H1 (cell line): ENCODE results near the gene DIPK1B. TPM values are rescaled to one million over a fixed set of nuclear protein-coding genes. Genes with fewer than 3 reads are reported as not detected.

ENCODE experiments used
- CTCF ChIA-PET: fragments of 300-600 bp; sonication (Branson Sonifier 250); formaldehyde crosslinking; loops from one replicate; lab custom pipeline; 2021; ENCODE audit not compliant: partially characterized antibody; lab: Charles Lee
- POLR2A ChIA-PET: fragments of 300-600 bp; sonication (Branson Sonifier 250); formaldehyde crosslinking; loops from one replicate; lab custom pipeline; 2021; ENCODE audit warnings: inconsistent platforms; ENCODE audit not compliant: partially characterized antibody; lab: Charles Lee
- DNase-seq, 2 experiments: peaks; one replicate each; pipeline versions ENCODE4 v3.0.0 to v3.0.0-alpha.2; 2010 to 2022; ENCODE audit warnings: low spot score in 2 of 2, low read depth in 1 of 2, mixed read lengths in 1 of 2
- FAIRE-seq: peaks from 2 replicates; lab custom pipeline; 2011; peaks lifted over from hg19 to GRCh38; lab: Jason Lieb, UNC
- H2AFZ ChIP-seq: 2 replicates; pipeline ENCODE4 v1.8.1; 2012; ENCODE audit warnings: low read length, inconsistent platforms
- H2AK5ac ChIP-seq: 2 replicates; pipeline ENCODE4 v1.6.1; 2013; ENCODE audit warnings: low read depth, low read length
- H2BK120ac ChIP-seq: replicated peaks from 2 replicates; pipeline ENCODE3; 2013; ENCODE audit warnings: low read depth, low read length, inconsistent platforms
- H2BK12ac ChIP-seq: 2 replicates; pipeline ENCODE4 v1.6.1; 2013; ENCODE audit warnings: low read depth, low read length
- H2BK15ac ChIP-seq: 2 replicates; pipeline ENCODE4 v1.6.1; 2013; ENCODE audit warnings: low read length
- H2BK20ac ChIP-seq: 2 replicates; pipeline ENCODE4 v1.6.1; 2013; ENCODE audit warnings: low read length
- H2BK5ac ChIP-seq: 2 replicates; pipeline ENCODE4 v1.6.1; 2013; ENCODE audit warnings: low read depth, low read length
- H3K14ac ChIP-seq: 2 replicates; pipeline ENCODE4 v1.6.1; 2013; ENCODE audit warnings: inconsistent platforms; ENCODE audit not compliant: insufficient read length
- H3K18ac ChIP-seq: 2 replicates; pipeline ENCODE4 v1.6.1; 2013; ENCODE audit warnings: low read length; ENCODE audit errors: extremely low read depth
- H3K23ac ChIP-seq: 2 replicates; pipeline ENCODE4 v1.6.1; 2013; ENCODE audit warnings: inconsistent platforms; ENCODE audit not compliant: insufficient read length
- H3K23me2 ChIP-seq: 2 replicates; pipeline ENCODE4 v1.6.1; 2013; ENCODE audit warnings: low read depth, low read length
- H3K27ac ChIP-seq: 2 replicates; pipeline ENCODE4 v1.6.1; 2011; ENCODE audit warnings: low read depth, low read length, inconsistent platforms
- H3K27me3 ChIP-seq, 4 experiments: replicated peaks in 1 of 4; 1 replicate in 1 of 4; 2 replicates in 3 of 4; pipeline versions ENCODE4 v1.6.1 to v1.8.1; 2011 to 2013; ENCODE audit warnings: low read length in 3 of 4, mild to moderate bottlenecking in 3 of 4, inconsistent platforms in 2 of 4, mixed read lengths in 2 of 4, moderate library complexity in 1 of 4; ENCODE audit not compliant: control insufficient read depth in 3 of 4, insufficient read depth in 3 of 4; ENCODE audit errors: extremely low read depth in 1 of 4
- H3K36me3 ChIP-seq, 4 experiments: 2 replicates each; pipeline versions ENCODE4 v1.6.1 to v1.8.1; 2011 to 2013; ENCODE audit warnings: mild to moderate bottlenecking in 4 of 4, low read length in 3 of 4, moderate library complexity in 2 of 4, control low read depth in 1 of 4, inconsistent platforms in 1 of 4; ENCODE audit not compliant: insufficient read depth in 4 of 4, control insufficient read depth in 2 of 4
- H3K4ac ChIP-seq: replicated peaks from 2 replicates; pipeline ENCODE3; 2013; ENCODE audit warnings: low read length, low read depth, mixed read lengths, inconsistent platforms; ENCODE audit not compliant: insufficient read length
- H3K4me1 ChIP-seq, 4 experiments: replicated peaks in 1 of 4; 1 replicate in 1 of 4; 2 replicates in 3 of 4; pipeline versions ENCODE4 v1.6.1 to v1.8.1; 2011 to 2013; ENCODE audit warnings: low read length in 3 of 4, inconsistent platforms in 2 of 4, mixed read lengths in 1 of 4; ENCODE audit not compliant: insufficient read depth in 4 of 4, control insufficient read depth in 3 of 4
- H3K4me2 ChIP-seq, 2 experiments: 2 replicates each; pipeline versions ENCODE4 v1.6.1 to v1.8.1; 2011 to 2013; ENCODE audit warnings: low read depth in 2 of 2, low read length in 2 of 2, control low read depth in 1 of 2, inconsistent platforms in 1 of 2, mild to moderate bottlenecking in 1 of 2; ENCODE audit not compliant: insufficient read depth in 1 of 2
- H3K4me3 ChIP-seq, 4 experiments: fragments of 200-600, 300-600 bp in 1 of 4; sonication (generic), shearing (Covaris generic), sonication (Bioruptor Twin) in 1 of 4; 2 replicates each; pipeline versions ENCODE4 v1.5.1 to v1.8.1; 2011 to 2016; ENCODE audit warnings: low read length in 4 of 4, low read depth in 3 of 4, control low read depth in 2 of 4, inconsistent platforms in 2 of 4, mild to moderate bottlenecking in 2 of 4, mixed read lengths in 1 of 4, moderate library complexity in 1 of 4; ENCODE audit not compliant: insufficient read depth in 2 of 4; ENCODE audit errors: extremely low read depth in 1 of 4
- H3K56ac ChIP-seq: replicated peaks from 2 replicates; pipeline ENCODE3; 2013; ENCODE audit warnings: low read depth, mild to moderate bottlenecking, mixed read lengths, low read length, inconsistent platforms; ENCODE audit not compliant: insufficient read length
- H3K79me1 ChIP-seq: 2 replicates; pipeline ENCODE4 v1.6.1; 2013; ENCODE audit warnings: low read depth, low read length, control low read depth
- H3K79me2 ChIP-seq, 2 experiments: 2 replicates each; pipeline versions ENCODE4 v1.6.1 to v1.8.1; 2012 to 2013; ENCODE audit warnings: low read length in 2 of 2, mild to moderate bottlenecking in 2 of 2, inconsistent platforms in 1 of 2; ENCODE audit not compliant: insufficient read depth in 2 of 2, control insufficient read depth in 1 of 2
- H3K9ac ChIP-seq, 4 experiments: replicated peaks in 1 of 4; 1 replicate in 1 of 4; 2 replicates in 3 of 4; pipeline versions ENCODE4 v1.6.1 to v1.8.1; 2011 to 2013; ENCODE audit warnings: low read depth in 3 of 4, low read length in 3 of 4, control low read depth in 2 of 4, mild to moderate bottlenecking in 2 of 4, moderate library complexity in 2 of 4, inconsistent platforms in 1 of 4; ENCODE audit errors: extremely low read depth in 1 of 4
- H3K9me3 ChIP-seq, 2 experiments: 2 replicates each; pipeline versions ENCODE4 v1.6.1 to v1.8.1; 2012 to 2013; ENCODE audit warnings: mild to moderate bottlenecking in 2 of 2, moderate library complexity in 2 of 2, control low read depth in 1 of 2, inconsistent platforms in 1 of 2, low read depth in 1 of 2, low read length in 1 of 2, mixed read lengths in 1 of 2; ENCODE audit not compliant: insufficient read depth in 2 of 2
- H4K20me1 ChIP-seq, 2 experiments: replicated peaks in 1 of 2; 2 replicates each; pipeline versions ENCODE3 to v1.8.1; 2011 to 2013; ENCODE audit warnings: inconsistent platforms in 2 of 2, low read length in 2 of 2, mild to moderate bottlenecking in 1 of 2; ENCODE audit not compliant: insufficient read depth in 2 of 2, control insufficient read depth in 1 of 2
- H4K5ac ChIP-seq: 2 replicates; pipeline ENCODE4 v1.6.1; 2013; ENCODE audit warnings: low read length, low read depth, mixed read lengths, inconsistent platforms; ENCODE audit not compliant: insufficient read length
- H4K8ac ChIP-seq: 2 replicates; pipeline ENCODE4 v1.8.0; 2013; ENCODE audit warnings: mild to moderate bottlenecking, moderate library complexity, low read length, inconsistent platforms; ENCODE audit not compliant: insufficient read depth; ENCODE audit errors: extremely low read depth
- H4K91ac ChIP-seq: replicated peaks from 2 replicates; pipeline ENCODE3; 2013; ENCODE audit warnings: low read length, mixed read lengths, inconsistent platforms; ENCODE audit not compliant: insufficient read length
- BCL11A ChIP-seq, 2 experiments: IDR thresholded peaks; one replicate each; pipeline ENCODE4 v1.6.1; 2011; ENCODE audit warnings: low read depth in 2 of 2, low read length in 2 of 2, mild to moderate bottlenecking in 2 of 2
- KDM5A ChIP-seq: fragments of 200-600 bp; IDR thresholded peaks from 2 replicates; pipeline ENCODE4 v1.7.1; 2012; ENCODE audit warnings: mild to moderate bottlenecking, low read length, inconsistent platforms, mixed read lengths
- SIRT6 ChIP-seq: IDR thresholded peaks from one replicate; pipeline ENCODE4 v1.7.1; 2012; ENCODE audit warnings: low read length, inconsistent platforms
- SP4 ChIP-seq: IDR thresholded peaks from 2 replicates; pipeline ENCODE4 v1.6.1; 2012; ENCODE audit warnings: low read length, inconsistent platforms
- TBP ChIP-seq: IDR thresholded peaks from 2 replicates; pipeline ENCODE4 v1.6.1; 2011; ENCODE audit warnings: low read depth, low read length, improper control_type of control experiment
- polyA plus RNA-seq, 7 experiments: library from polyadenylated mRNA; depleted of rRNA in 3 of 7; stranded (reverse) in 5 of 7; unstranded in 2 of 7; fragments of >200 nt in 5 of 7; fragments of 200-250 nt in 2 of 7; gene quantifications; 1 replicate in 5 of 7; 2 replicates in 1 of 7; 4 replicates in 1 of 7; pipeline versions ENCODE4 v1.2.1 to v1.2.3, GENCODE V29; 2011 to 2013; ENCODE audit warnings: missing spikeins in 2 of 7, mixed read lengths in 2 of 7
- total RNA-seq: library from RNA; stranded (reverse); fragmentation: NEBNext Ultra II Directional; extraction: Animal tissue kit (Norgen Biotek cat#: 25700); gene quantifications from 2 replicates; pipeline ENCODE4 v1.2.1, GENCODE V29; 2021
- TF ChIP-seq, protein P1 (sequence below): IDR thresholded peaks from 2 replicates; pipeline ENCODE4 v1.6.1; 2012; ENCODE audit warnings: inconsistent platforms

The DIPK1B gene
- total and polyA plus RNA-seq, 2 of the 8 experiments (the other 6 are each of a cell fraction or from before 2014, with no cell fraction given): 32.3 to 64.8 TPM

DNA sequence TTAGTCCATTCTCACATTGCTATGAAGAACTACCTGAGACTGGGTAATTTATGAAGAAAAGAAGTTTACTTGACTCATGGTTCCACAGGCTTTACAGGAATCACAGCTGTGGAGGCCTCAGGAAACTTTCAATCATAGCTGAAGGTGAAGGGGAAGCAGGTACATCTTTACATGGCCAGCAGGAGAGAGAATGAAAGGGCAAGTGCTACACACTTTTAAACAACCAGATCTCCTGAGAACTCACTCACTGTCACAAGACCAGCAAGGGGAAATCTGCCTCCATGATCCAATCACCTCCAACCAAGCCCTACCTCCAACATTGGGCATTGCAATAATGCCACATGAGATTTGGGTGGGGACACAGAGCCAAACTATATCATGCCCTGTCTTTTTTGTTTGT is 39.4 kb downstream of the DIPK1B start:
- no peak overlapping the region for H4K91ac ChIP-seq
- no peak overlapping the region for H3K14ac ChIP-seq
- no peak overlapping the region for H3K4ac ChIP-seq
- H2AK5ac ChIP-seq: no peak overlapping the region
- POLR2A ChIA-PET: interaction anchor here (0.9 kb wide), 1 partner anchor 23 kb away, joined by 3 read pairs; no protein-coding TSS in a partner anchor
- no peak overlapping the region for H3K23ac ChIP-seq
- H2BK12ac ChIP-seq: no peak overlapping the region
- FAIRE-seq (no peak), DNase-seq (no peak)
- no peak overlapping the region for H2BK15ac ChIP-seq
- no peak overlapping the region for H2AFZ ChIP-seq
- H4K8ac ChIP-seq: no peak overlapping the region
- no peak for TF ChIP-seq BCL11A (IDR thresholded peaks at IDR 0.05; ENCODE audit: low read depth in 2 of 2, low read length in 2 of 2)
- TF ChIP-seq SP4: no peak
- no peak for TF ChIP-seq KDM5A
- no peak for TF ChIP-seq SIRT6
- no peak for TF ChIP-seq TBP
- TF ChIP-seq, protein P1, sequence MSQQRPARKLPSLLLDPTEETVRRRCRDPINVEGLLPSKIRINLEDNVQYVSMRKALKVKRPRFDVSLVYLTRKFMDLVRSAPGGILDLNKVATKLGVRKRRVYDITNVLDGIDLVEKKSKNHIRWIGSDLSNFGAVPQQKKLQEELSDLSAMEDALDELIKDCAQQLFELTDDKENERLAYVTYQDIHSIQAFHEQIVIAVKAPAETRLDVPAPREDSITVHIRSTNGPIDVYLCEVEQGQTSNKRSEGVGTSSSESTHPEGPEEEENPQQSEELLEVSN: no peak
- TF ChIP-seq, all 59 proteins: peak for 0
- H3K27me3 ChIP-seq: no peaks in the 10 kb centered on the region
- no peak overlapping the region for H3K27ac ChIP-seq
- no peak overlapping the region for H2BK5ac ChIP-seq
- no peak overlapping the region for H3K4me2 ChIP-seq
- H3K9me3 ChIP-seq: peaks cover 3 to 12% of the 10 kb centered on the region in 2 experiments; a peak in 1 of 4 replicates
- no peak overlapping the region for H3K56ac ChIP-seq
- no peak overlapping the region for H2BK20ac ChIP-seq
- no peaks in the 10 kb centered on the region for H4K20me1 ChIP-seq
- CTCF ChIA-PET: interaction anchor here (1.3 to 1.7 kb wide), 4 partner anchors 10 to 278 kb away, joined by 3 to 4 read pairs (median 4); no protein-coding TSS in a partner anchor
- no peaks in the 10 kb centered on the region for H3K79me2 ChIP-seq
- H2BK120ac ChIP-seq: no peak overlapping the region
- peaks cover 0 to 2% (median 0%) of the 10 kb centered on the region in 4 experiments; a peak in 2 of 7 replicates for H3K4me1 ChIP-seq
- H3K23me2 ChIP-seq: no peaks in the 10 kb centered on the region; the same call in 1 of the 2 replicates
- no peaks in the 10 kb centered on the region for H3K79me1 ChIP-seq
- H3K4me3 ChIP-seq: no peak overlapping the region
- H3K18ac ChIP-seq: no peak overlapping the region
- no peaks in the 10 kb centered on the region for H3K36me3 ChIP-seq
- H4K5ac ChIP-seq: no peak overlapping the region
- no peak overlapping the region for H3K9ac ChIP-seq
